ENCODE measurements around the gene DKC1. TPM values are rescaled to one million over a fixed set of nuclear protein-coding genes. Genes with fewer than 3 reads are reported as not detected.

Gene DKC1
- total and polyA plus RNA-seq, 8 donors: 16.8 to 31.4 (median 25.0) TPM

DNA sequence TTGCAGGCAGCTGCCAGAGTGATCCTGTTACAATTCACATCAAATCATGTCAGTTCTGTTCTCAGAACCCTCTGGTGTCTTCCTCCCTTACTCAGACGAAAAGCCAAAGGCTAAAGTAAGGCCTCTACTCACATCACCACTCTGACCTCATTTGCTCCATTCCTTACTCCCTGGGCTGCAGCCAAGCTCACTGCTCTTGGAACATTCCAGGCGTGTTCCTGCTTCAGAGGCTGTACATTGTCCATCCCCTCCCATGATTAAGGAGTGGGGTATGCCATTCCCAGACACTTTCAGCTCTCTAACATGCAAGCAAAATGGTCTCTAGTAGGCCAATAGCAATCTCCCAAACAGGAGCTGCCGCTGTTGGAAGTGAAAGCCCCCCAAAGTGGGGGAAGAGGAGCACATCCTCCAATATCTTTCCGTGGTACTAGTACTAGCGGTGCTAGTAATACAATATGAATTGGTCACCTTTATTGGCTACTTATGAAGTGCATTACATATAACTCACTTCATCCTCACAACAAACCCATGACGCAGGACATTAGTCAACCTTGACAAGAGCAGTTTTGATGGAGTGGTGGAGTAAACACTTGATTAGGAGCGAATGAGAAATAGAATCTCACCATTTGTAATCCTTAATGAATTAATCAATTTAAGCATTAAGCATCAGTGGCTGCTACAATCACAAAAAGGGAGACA lies 26.8 kb upstream of the DKC1 start:
- no peak overlapping the region for H3K27ac ChIP-seq

DNA sequence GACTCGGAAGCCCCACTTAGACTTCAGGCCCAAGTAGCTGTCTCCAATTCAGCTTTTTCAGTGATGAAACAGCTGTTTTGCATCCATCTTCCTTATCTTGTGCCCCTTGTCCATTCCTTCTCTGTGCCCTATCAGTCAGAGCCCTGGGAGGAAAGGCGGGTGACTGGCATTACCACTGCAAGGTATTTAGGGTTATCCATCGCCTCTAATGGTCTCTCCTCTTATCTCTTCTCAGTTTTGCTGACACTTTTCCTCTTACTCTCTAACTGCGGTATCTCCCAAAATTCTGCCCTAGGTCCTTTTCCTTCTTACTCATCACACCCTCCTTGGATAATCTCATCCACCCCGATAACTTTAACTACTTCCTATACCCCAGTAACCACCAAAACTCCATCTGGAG lies 25.5 kb upstream of the DKC1 start:
- Histone ChIP-seq H3K27me3 (peaks cover 0 to 5% (median 0%) of the 10 kb centered on the region in 4 donors), H3K27ac (no peak overlapping the region), H3K9me3 (no peaks in the 10 kb centered on the region), H3K36me3 (no peaks in the 10 kb centered on the region), H3K4me1 (no peaks in the 10 kb centered on the region), H3K4me3 (no peak overlapping the region)
- FAIRE-seq (no peak), DNase-seq (no peak), ATAC-seq (no peak)
- intact Hi-C loops (cut with DNase I): no loop called here
- WGBS, 2 donors: 80 to 89% methylated on average over 5 of the region's 5 CpGs
- TF ChIP-seq, protein P1, sequence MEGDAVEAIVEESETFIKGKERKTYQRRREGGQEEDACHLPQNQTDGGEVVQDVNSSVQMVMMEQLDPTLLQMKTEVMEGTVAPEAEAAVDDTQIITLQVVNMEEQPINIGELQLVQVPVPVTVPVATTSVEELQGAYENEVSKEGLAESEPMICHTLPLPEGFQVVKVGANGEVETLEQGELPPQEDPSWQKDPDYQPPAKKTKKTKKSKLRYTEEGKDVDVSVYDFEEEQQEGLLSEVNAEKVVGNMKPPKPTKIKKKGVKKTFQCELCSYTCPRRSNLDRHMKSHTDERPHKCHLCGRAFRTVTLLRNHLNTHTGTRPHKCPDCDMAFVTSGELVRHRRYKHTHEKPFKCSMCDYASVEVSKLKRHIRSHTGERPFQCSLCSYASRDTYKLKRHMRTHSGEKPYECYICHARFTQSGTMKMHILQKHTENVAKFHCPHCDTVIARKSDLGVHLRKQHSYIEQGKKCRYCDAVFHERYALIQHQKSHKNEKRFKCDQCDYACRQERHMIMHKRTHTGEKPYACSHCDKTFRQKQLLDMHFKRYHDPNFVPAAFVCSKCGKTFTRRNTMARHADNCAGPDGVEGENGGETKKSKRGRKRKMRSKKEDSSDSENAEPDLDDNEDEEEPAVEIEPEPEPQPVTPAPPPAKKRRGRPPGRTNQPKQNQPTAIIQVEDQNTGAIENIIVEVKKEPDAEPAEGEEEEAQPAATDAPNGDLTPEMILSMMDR (IDR thresholded peaks at IDR 0.05): no peak

More for the DNA sequence above, 26.8 kb upstream of the DKC1 start:
- TF ChIP-seq, protein P1 (IDR thresholded peaks at IDR 0.05): no peak
- H3K36me3 ChIP-seq: no peaks in the 10 kb centered on the region
- peak in 2 of 4 donors; percentile 33 to 34 for ATAC-seq
- no peaks in the 10 kb centered on the region for H3K9me3 ChIP-seq
- no peak overlapping the region for H3K4me3 ChIP-seq
- no peaks in the 10 kb centered on the region for H3K27me3 ChIP-seq
- no peak for FAIRE-seq
- 50 to 63% methylated on average over 7 of the region's 7 CpGs for WGBS, 2 donors
- intact Hi-C loops (cut with DNase I): no loop called here
- no peak for DNase-seq
- H3K4me1 ChIP-seq: no peaks in the 10 kb centered on the region

DNA sequence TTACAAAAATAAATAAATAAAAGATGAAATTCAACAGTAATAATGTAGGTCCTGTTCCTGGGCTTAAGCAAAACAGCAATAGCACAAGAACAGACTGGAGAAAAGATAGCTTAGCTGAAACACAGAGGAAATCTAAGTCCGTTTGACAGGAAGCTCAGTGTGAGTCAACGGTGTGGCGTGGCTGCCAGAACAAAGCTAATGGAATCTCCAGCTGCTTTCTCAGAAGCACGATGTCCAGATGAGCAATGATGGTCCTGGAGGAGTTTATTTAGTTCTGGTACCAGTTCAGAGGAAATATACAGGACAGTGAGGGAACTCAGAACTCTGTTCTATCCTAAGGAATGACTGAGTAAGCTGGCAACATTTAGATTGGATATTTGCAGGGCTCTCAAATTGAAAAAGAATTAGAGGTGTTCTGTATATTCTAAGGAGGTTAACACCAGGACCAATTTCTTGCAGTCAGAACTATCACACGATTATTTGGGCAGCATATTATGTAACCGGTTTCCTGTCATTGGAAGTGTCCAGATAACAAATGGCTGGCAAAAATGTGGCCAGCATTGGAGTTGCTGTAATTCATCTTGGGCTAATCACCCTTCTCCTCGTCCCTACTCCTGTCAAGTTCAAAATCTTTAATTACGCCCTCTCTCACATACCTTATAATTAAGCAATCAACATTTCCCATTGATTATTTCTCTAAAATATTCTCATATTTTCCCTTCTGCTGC lies 24.5 kb upstream of the DKC1 start:
- no peak for DNase-seq
- intact Hi-C loops (cut with DNase I): no loop called here
- 28 to 37% methylated on average over 8 of the region's 8 CpGs for WGBS, 2 donors
- peak; percentile 96 for FAIRE-seq
- no peaks in the 10 kb centered on the region for H3K4me1 ChIP-seq
- no peaks in the 10 kb centered on the region for H3K9me3 ChIP-seq
- no peaks in the 10 kb centered on the region for H3K36me3 ChIP-seq
- peak in 3 of 4 donors; percentile 44 to 49 (median 45) for ATAC-seq
- H3K27ac ChIP-seq: peak overlapping the region in 1 of 4 donors; percentile 29
- TF ChIP-seq, protein P1 (IDR thresholded peaks at IDR 0.05): no peak
- H3K4me3 ChIP-seq: no peak overlapping the region
- peaks cover 0 to 9% (median 0%) of the 10 kb centered on the region in 4 donors for H3K27me3 ChIP-seq

DNA sequence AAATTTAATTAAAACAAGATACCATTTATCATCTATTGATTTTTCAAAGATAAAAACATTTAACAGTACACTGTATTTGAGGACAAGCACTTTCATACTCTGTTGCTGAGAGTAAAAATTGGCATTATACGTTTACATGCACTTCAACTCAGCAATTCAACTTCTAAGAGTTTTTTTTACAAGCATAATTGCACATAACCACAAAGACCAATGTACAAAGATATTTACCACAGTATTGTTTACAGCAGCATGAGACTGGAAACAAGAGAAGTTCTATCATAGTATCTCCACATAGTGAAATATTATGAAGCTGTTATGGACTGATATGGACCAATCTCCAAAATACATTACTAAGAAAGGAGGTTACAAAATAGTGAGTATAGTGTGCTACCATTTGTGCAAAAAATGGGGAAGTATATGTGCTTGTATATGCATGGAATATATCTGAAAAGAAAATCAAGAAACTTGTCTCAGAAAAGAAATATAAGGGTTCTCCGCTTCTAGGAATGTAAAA lies 22.7 kb upstream of the DKC1 start:
- no peak for FAIRE-seq
- ATAC-seq: no peak
- no peaks in the 10 kb centered on the region for H3K9me3 ChIP-seq
- WGBS, 2 donors: 48 to 61% methylated on average over 2 of the region's 2 CpGs
- H3K36me3 ChIP-seq: no peaks in the 10 kb centered on the region
- peaks cover 0 to 9% (median 2%) of the 10 kb centered on the region in 4 donors for H3K27me3 ChIP-seq
- no peak overlapping the region for H3K4me3 ChIP-seq
- no peak for DNase-seq
- H3K27ac ChIP-seq: no peak overlapping the region
- H3K4me1 ChIP-seq: no peaks in the 10 kb centered on the region
- TF ChIP-seq, protein P1 (IDR thresholded peaks at IDR 0.05): no peak
- intact Hi-C loops (cut with DNase I): no loop called here
